HG02610 (cell line): ENCODE data around the gene FEV.

ENCODE experiments used
- ATAC-seq: cut with Tn5 transposase; IDR thresholded peaks from one replicate; pipeline ENCODE4 v1.9.1; 2021; ENCODE audit warnings: mild to moderate bottlenecking, moderate library complexity; ENCODE audit not compliant: unreplicated experiment

FEV gene

GRCh38 chr2:218979846-218980734 is 4.9 kb downstream of the FEV start:
- peak; percentile 82 for ATAC-seq

- no peak for ATAC-seq
These were observed 9.8 kb downstream of the FEV start for GRCh38 chr2:218975060-218975777.

GRCh38 chr2:218970894-218971293 is 14.1 kb downstream of the FEV start:
- ATAC-seq, result no peak

- no peak for ATAC-seq
These were observed 20.8 kb downstream of the FEV start for GRCh38 chr2:218964041-218964771.

- ATAC-seq, result no peak
These were observed 21.4 kb downstream of the FEV start for GRCh38 chr2:218963601-218964000.

- no peak for ATAC-seq
These were observed 22.0 kb downstream of the FEV start for GRCh38 chr2:218962859-218963492.

GRCh38 chr2:218961651-218962570 is 23.1 kb downstream of the FEV start:
- ATAC-seq, result no peak

GRCh38 chr2:218961229-218961628 is 23.8 kb downstream of the FEV start:
- no peak for ATAC-seq

GRCh38 chr2:218960309-218961165 is 24.4 kb downstream of the FEV start:
- no peak for ATAC-seq

GRCh38 chr2:218959761-218960308 is 25.1 kb downstream of the FEV start:
- ATAC-seq, result no peak

- ATAC-seq, result peak; percentile 93
These were observed 25.7 kb downstream of the FEV start, which contains the start of gene CDK5R2 for GRCh38 chr2:218959141-218959731. Gene CDK5R2, plus strand, starts transcription at chr2:218959666. Its CDS starts 155 bp downstream, at chr2:218959821.

GRCh38 chr2:218958276-218958675 is 26.7 kb downstream of the FEV start:
- ATAC-seq, result no peak

GRCh38 chr2:218957671-218958070 is 27.3 kb downstream of the FEV start:
- no peak for ATAC-seq

- ATAC-seq, result no peak
These were observed 28.9 kb downstream of the FEV start for GRCh38 chr2:218956039-218956438.

GRCh38 chr2:218954541-218955300 is 30.3 kb downstream of the FEV start:
- no peak for ATAC-seq

GRCh38 chr2:218953366-218953954 is 31.5 kb downstream of the FEV start:
- ATAC-seq, result no peak

- ATAC-seq, result no peak
These were observed 32.8 kb downstream of the FEV start for GRCh38 chr2:218952160-218952559.
